GM18870 (cell line): ENCODE data around the gene ALKBH4.
A peak's percentile ranks its signal among the peaks of the same experiment; 100 is the strongest.

Experiments
- ATAC-seq: cut with Tn5 transposase; IDR thresholded peaks from one replicate; pipeline ENCODE4 v1.9.1; 2021; ENCODE audit warnings: moderate library complexity; ENCODE audit not compliant: unreplicated experiment

The ALKBH4 gene

GRCh38 chr7:102429141-102429899, 35.3 kb downstream of the ALKBH4 start:
- ATAC-seq, result no peak

DNA sequence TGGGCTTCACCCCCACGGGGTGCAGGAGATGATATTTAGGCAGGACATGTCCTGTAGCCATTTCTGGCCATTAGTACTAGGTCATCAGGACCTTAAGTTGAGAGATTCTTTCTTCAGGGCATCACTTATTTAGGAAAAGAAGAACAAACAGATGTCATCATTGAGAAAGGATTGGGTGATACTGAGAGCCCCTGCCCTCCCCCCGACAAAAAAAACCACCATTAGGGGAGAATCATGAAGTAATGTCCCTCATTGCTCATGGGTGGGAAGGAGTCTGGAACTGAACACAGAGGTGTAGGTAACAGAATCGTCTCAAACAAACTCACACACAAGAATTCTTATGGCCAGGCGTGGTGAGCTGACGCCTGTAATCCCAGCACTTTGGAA, 37.7 kb downstream of the ALKBH4 start:
- no peak for ATAC-seq

GRCh38 chr7:102426268-102427018, 38.2 kb downstream of the ALKBH4 start:
- peak; percentile 43 for ATAC-seq

- ATAC-seq, result peak; percentile 43
Measured at GRCh38 chr7:102425639-102426267, 38.9 kb downstream of the ALKBH4 start.

GRCh38 chr7:102424787-102425218, 39.9 kb downstream of the ALKBH4 start:
- peak; percentile 45 for ATAC-seq

- no peak for ATAC-seq
Measured at GRCh38 chr7:102424129-102424551, 40.5 kb downstream of the ALKBH4 start.

DNA sequence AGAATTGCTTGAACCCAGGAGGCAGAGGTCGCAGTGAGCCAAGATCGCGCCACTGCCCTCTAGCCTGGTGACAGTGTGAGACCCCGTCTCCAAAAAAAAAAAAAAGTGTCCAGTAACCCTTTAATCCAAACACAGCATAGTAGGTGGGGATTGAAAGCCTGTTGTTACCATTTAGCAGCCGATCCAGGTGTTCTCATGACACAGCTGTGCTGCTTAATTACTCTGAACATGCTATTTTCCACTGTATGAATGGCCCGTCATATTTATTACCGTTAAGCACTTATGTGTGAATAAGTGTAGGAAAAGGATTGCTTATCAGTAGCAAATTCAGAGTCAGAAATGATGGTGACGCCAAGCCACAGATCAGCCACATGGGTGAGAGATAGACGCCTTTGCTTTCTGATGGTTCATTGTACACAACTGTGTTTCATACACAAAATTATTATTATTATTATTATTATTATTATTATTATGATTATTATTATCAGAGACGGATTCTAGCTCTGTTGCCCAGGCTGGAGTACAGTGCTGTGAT, 42.9 kb downstream of the ALKBH4 start:
- no peak for ATAC-seq

- ATAC-seq, result no peak
Measured at GRCh38 chr7:102418592-102418991, 46.1 kb downstream of the ALKBH4 start.

DNA sequence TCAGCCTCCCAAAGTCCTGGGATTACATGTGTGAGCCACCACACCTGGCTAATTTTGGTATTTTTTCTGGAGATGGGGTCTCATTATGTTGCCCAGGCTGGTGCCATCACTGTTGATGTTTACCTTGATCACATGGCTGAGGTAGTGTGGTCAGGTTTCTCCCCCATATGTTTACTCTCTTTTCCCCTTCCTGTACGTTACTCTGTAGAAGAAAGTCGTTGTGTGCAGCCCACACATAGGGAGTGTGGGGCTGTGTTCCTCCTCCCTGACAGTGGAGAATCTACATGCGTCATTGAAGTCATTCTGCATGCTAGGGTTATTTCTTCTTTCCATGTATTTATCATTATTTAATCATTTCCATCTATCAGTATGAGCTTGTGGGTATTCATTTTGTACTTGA, 47.6 kb downstream of the ALKBH4 start:
- ATAC-seq, result no peak

- no peak for ATAC-seq
Measured at GRCh38 chr7:102416406-102416805, 48.3 kb downstream of the ALKBH4 start.

DNA sequence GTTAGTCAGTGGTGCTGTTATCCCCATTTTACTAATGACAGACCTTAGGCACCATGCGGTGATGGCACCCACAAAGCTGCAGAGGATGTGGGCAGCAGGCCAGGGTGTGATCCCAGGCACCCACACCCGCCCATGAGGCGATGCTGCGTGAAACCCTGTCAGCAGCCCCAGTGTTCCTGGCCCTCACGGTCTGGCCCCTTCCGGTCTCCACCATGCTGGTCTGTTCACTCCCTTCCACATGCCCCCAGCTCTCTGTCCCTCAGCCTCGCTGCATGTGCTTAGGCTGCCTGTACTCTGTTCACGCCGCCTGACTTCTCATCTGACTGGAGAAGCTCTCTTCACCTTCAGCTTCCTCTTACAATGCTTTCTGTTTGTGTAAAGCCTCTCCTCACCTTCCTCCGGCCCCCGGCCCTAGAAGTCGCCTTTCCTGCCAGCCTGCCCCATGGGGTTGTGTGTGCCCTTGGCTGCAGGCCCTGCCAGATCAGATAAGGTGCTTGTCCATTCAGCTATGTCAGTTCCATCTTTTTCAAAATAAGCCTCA, 48.9 kb downstream of the ALKBH4 start:
- no peak for ATAC-seq

DNA sequence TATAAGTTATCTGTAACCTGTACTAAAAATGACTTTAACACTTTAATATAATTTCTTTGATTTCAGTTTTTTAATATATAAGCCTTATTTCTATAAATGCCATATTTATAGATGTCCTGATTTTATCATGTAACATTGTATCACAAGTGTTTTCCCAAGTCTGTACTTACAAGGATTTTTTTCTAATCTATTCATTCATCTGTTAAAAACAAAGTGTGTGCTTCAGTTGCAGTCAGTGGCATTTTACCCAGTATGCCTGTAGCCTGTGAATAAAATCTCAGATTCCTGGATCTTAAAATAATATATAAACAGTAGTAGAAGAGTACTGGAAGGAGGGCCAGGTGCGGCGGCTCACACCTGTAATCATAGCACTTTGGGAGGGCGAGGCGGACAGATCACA, 51.1 kb downstream of the ALKBH4 start:
- no peak for ATAC-seq

GRCh38 chr7:102413091-102413490, 51.6 kb downstream of the ALKBH4 start:
- ATAC-seq, result no peak

DNA sequence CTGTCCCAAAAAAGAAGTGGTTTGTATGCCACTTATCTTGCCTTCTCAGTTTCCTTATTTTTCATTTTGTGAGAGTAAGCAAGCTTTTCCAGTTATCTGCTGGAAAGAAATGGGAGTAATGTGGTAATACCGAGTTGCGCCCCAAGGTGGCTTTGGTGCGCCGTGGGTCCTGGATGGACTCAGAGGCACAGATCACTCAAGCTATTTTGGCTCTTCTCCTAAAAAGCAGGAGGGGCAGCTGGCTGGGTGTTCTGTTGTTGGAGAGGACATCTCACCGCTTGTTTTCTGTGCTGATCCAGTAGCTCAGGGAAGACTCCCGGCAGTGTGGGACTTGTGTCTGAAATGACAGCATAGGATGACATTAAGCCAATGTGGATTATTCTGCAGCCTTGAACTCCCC, 52.1 kb downstream of the ALKBH4 start:
- ATAC-seq, result no peak

DNA sequence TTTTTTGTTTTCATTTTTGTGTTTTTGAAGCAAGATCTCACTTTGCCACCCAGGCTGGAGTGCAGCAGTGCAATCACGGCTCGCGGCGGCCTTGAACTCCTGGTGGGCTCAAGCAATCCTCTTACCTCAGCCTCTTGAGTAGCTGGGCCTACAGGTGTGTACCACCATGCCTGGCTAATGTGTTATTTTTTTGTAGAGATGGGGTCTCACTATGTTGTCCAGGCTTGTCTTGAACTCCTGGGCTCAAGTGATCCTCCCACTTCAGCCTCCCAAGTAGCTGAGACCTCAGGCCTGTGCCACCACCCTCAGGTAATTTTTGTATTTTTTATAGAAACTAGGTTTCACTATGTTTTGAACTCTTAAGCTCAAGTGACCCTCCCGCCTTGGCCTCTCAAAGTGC, 53.7 kb downstream of the ALKBH4 start:
- ATAC-seq, result no peak

DNA sequence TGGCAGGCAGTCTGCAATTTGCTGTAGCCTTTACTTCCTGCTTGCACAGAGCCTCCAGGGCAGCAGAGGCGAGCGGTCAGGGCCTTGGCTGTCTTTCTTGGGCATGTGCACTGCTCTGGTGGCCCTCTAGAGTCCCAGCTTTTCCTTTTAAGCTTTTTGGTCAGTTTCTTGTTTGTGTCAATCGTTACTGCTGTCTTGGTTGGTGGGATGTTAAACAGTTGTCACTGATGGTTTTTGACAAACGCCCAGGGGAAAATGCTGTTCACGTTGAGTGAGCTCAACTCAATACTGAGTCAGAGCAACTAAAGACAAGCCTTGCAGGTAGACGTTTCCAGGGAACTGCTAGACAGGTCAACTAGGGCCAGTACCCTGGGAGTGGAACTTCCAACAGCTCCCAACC, 54.5 kb downstream of the ALKBH4 start:
- no peak for ATAC-seq

DNA sequence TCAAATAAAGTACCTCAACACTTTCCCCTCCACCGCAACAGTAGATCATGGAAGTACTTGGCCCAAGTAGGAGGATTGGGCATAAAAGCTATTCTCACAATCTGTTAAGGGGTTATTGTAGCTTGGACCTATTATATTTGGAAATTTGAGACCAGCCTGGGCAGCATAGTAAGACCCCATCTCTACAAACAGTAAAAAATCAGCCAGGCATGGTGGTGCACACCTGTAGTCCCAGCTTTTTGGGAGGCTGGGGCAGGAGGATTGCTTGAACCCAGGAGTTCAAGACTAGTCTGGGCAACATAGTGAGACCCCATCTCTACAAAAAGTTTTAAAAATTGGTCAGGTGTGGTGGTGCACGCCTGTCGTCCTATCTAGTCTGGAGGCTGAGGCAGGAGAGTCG, 55.3 kb downstream of the ALKBH4 start:
- no peak for ATAC-seq

- peak; percentile 69 for ATAC-seq
Measured at GRCh38 chr7:102408530-102408929, 56.1 kb downstream of the ALKBH4 start.

- no peak for ATAC-seq
Measured at GRCh38 chr7:102407910-102408309, 56.8 kb downstream of the ALKBH4 start.
